A673 (cell line): ENCODE results near the gene FAM149A. TPM values are rescaled to one million over a fixed set of nuclear protein-coding genes. Genes with fewer than 3 reads are reported as not detected.

Experiments used
- BruUV-seq: library from RNA; stranded (reverse); fragments of 400-500 nt; replicated peaks from 2 replicates; lab custom pipeline; 2021; lab: Mats Ljungman, UMichigan
- CTCF ChIA-PET: fragments of 300-600 bp; sonication (Branson Sonifier 250); formaldehyde crosslinking; loops from one replicate; lab custom pipeline; 2022; ENCODE audit warnings: antibody characterized with exemption; lab: Charles Lee
- POLR2A ChIA-PET: fragments of 300-600 bp; sonication (Branson Sonifier 250); formaldehyde crosslinking; loops from one replicate; lab custom pipeline; 2022; ENCODE audit warnings: antibody characterized with exemption; ENCODE audit not compliant: low non-redundant PET; lab: Charles Lee
- DNase-seq: peaks from one replicate; pipeline ENCODE4 v3.0.0-alpha.2; 2015; ENCODE audit warnings: low spot score
- H3K27ac ChIP-seq: fragments of 200-600 bp; sonication (generic); 2 replicates; pipeline ENCODE4 v1.5.1; 2016; ENCODE audit warnings: mixed run types, low read depth, mild to moderate bottlenecking, mixed read lengths, antibody characterized with exemption, low read length; ENCODE audit not compliant: poor library complexity, severe bottlenecking
- H3K27me3 ChIP-seq: fragments of 200-600 bp; sonication (generic); replicated peaks from 2 replicates; pipeline ENCODE4 v1.6.1; 2017; ENCODE audit warnings: mixed run types, low read depth, mild to moderate bottlenecking, mixed read lengths, antibody characterized with exemption, low read length; ENCODE audit not compliant: insufficient read depth, poor library complexity
- H3K36me3 ChIP-seq: fragments of 200-600 bp; sonication (generic); 2 replicates; pipeline ENCODE4 v1.6.1; 2016; ENCODE audit warnings: mixed run types, mild to moderate bottlenecking, mixed read lengths, antibody characterized with exemption, low read length; ENCODE audit not compliant: insufficient read depth, poor library complexity, severe bottlenecking
- H3K4me1 ChIP-seq: fragments of 200-600 bp; sonication (generic); 2 replicates; pipeline ENCODE4 v1.6.1; 2017; ENCODE audit warnings: mixed run types, mild to moderate bottlenecking, mixed read lengths, antibody characterized with exemption, low read length; ENCODE audit not compliant: insufficient read depth, poor library complexity, severe bottlenecking
- H3K4me3 ChIP-seq: fragments of 200-600 bp; sonication (generic); 2 replicates; pipeline ENCODE4 v1.5.1; 2016; ENCODE audit warnings: low read depth, mixed run types, mild to moderate bottlenecking, mixed read lengths, low read length; ENCODE audit not compliant: poor library complexity, severe bottlenecking
- H3K9me3 ChIP-seq: fragments of 200-600 bp; sonication (generic); 2 replicates; pipeline ENCODE4 v1.6.1; 2016; ENCODE audit warnings: mixed run types, low read depth, mild to moderate bottlenecking, mixed read lengths, antibody characterized with exemption, low read length; ENCODE audit not compliant: poor library complexity, severe bottlenecking
- EZH2 ChIP-seq: fragments of 200-600 bp; sonication (generic); IDR thresholded peaks from 2 replicates; pipeline ENCODE4 v1.6.1; 2017; ENCODE audit warnings: borderline replicate concordance, low read depth, mild to moderate bottlenecking, mixed read lengths, antibody characterized with exemption, low read length; ENCODE audit not compliant: poor library complexity, severe bottlenecking
- intact Hi-C: fragments of 100-400 bp; cut with micrococcal nuclease; formaldehyde crosslinking; loops from one replicate; pipeline ENCODE4 v1.10.0; 2022; ENCODE audit not compliant: unreplicated experiment
- total RNA-seq: library from RNA; stranded (reverse); gene quantifications from 2 replicates; pipeline ENCODE4 v1.2.3, GENCODE V29; 2021
- TF ChIP-seq, protein P1 (sequence below): fragments of 300-800, 200-600 bp; sonication (generic); conservative IDR thresholded peaks from 2 replicates; pipeline ENCODE4 v1.5.1; 2017; ENCODE audit warnings: low read depth, mild to moderate bottlenecking, antibody characterized with exemption, low read length, moderate library complexity, mixed read lengths

Gene FAM149A
- total RNA-seq, 1 experiment from 2014 or later, result 0.90 TPM

DNA sequence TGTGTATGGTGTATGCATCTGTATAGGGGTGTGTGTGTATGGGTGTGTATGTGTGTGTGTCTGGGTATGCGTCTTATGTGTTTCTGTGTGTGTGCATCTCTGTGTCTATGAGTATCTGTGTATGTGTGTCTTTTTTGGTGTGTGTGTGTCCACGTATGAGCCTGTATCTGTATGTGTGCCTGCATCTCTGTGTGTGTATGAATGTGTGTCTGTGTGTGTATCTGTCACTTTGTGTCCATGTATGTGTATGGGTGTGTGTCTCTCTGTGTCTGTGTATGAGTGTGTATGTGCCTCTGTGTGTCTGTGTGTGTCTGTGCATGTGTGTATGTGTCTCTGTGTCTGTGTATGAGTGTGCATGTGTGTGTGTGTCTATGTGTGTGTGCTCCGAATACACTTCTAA is 24.3 kb downstream of the FAM149A start:
- intact Hi-C loops, result no loop called here
- TF ChIP-seq, protein P1, sequence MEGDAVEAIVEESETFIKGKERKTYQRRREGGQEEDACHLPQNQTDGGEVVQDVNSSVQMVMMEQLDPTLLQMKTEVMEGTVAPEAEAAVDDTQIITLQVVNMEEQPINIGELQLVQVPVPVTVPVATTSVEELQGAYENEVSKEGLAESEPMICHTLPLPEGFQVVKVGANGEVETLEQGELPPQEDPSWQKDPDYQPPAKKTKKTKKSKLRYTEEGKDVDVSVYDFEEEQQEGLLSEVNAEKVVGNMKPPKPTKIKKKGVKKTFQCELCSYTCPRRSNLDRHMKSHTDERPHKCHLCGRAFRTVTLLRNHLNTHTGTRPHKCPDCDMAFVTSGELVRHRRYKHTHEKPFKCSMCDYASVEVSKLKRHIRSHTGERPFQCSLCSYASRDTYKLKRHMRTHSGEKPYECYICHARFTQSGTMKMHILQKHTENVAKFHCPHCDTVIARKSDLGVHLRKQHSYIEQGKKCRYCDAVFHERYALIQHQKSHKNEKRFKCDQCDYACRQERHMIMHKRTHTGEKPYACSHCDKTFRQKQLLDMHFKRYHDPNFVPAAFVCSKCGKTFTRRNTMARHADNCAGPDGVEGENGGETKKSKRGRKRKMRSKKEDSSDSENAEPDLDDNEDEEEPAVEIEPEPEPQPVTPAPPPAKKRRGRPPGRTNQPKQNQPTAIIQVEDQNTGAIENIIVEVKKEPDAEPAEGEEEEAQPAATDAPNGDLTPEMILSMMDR, result no peak
- TF ChIP-seq EZH2, result no peak
- H3K36me3 ChIP-seq, result no peaks in the 10 kb centered on the region
- ChIA-PET POLR2A (no interaction called here), CTCF (no interaction called here)
- H3K4me1 ChIP-seq, result no peaks in the 10 kb centered on the region
- H3K4me3 ChIP-seq, result no peak overlapping the region
- no peaks in the 10 kb centered on the region for H3K9me3 ChIP-seq
- no TSS peak for BruUV-seq
- no peaks in the 10 kb centered on the region for H3K27me3 ChIP-seq
- H3K27ac ChIP-seq, result no peak overlapping the region
- DNase-seq, result no peak

DNA sequence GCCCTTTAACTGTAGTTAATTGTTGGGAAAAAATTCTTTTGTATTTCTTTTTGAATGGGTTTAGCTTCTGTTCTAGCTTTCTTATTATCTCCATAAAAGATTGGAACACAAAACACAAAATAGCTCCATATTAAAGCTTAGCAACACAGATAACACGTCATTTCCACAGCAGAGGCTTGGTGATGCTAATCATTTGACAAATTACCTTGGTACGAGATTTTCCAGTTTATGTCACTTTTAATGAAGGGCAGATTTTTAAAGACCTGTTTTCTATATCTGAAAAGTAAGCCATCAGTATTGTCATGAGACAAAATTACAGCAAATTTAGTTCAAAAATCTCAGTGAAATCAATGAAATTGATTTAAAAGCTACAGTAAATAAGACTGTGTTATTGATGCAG is 27.4 kb downstream of the FAM149A start:
- TF ChIP-seq, protein P1, result no peak
- TF ChIP-seq EZH2, result no peak
- Histone ChIP-seq H3K4me1 (no peaks in the 10 kb centered on the region), H3K27me3 (no peaks in the 10 kb centered on the region), H3K9me3 (no peaks in the 10 kb centered on the region), H3K4me3 (no peak overlapping the region), H3K36me3 (no peaks in the 10 kb centered on the region), H3K27ac (no peak overlapping the region)
- no TSS peak for BruUV-seq
- CTCF ChIA-PET, result no interaction called here
- no peak for DNase-seq
- POLR2A ChIA-PET, result no interaction called here
- intact Hi-C loops, result no loop called here

DNA sequence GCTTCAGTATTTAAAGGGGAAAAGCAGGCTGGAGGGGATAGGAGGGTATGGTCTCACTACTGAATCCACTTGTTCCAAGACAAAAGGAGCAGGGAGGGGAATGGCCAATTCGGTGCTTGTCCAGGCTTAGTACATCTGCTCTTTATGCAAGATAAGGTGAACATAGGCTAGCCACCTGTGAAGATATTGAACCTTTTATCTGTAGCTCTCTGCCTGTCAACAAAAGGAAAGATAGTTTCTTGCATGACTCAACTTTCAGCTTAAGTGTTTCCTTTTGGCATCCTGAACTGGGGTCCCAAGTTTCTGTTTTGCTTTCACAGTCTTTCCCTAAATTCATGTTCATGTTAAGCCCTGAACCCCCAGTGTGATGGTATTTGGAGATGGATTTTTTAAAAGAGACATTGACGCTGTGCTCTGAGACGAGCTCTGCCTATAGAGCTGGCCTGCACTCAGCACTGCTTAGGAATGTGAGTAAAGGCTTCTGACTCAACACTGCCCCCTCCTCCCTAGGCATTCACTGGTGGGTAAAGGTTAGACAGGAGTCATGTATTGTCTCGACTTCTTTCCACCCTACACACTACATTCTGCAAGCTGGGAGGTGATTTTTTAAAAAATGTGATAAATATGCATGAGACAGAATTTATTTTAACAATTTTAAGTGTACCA is 28.2 kb downstream of the FAM149A start:
- no peak overlapping the region for H3K27ac ChIP-seq
- ChIA-PET POLR2A (interaction anchor here (0.5 kb wide), 2 partner anchors 25 to 28 kb away, joined by 3 to 4 read pairs; partner anchors contain the start of gene FAM149A), CTCF (no interaction called here)
- H3K27me3 ChIP-seq, result no peaks in the 10 kb centered on the region
- no peak for TF ChIP-seq EZH2
- TF ChIP-seq, protein P1, result peak; percentile 45
- no peaks in the 10 kb centered on the region for H3K4me1 ChIP-seq
- no peaks in the 10 kb centered on the region for H3K9me3 ChIP-seq
- H3K36me3 ChIP-seq, result no peaks in the 10 kb centered on the region
- no TSS peak for BruUV-seq
- H3K4me3 ChIP-seq, result no peak overlapping the region
- DNase-seq, result peak; percentile 31
- intact Hi-C loops, result no loop called here
